Fibroblast of upper back skin (primary cell): ENCODE results near the gene GSTM2.

Source experiments
- DNase-seq: peaks from one replicate; pipeline ENCODE4 v3.0.0-alpha.2; 2013

The GSTM2 gene

GRCh38 chr1:109718495-109718894 lies 50.6 kb downstream of the GSTM2 start:
- DNase-seq: no peak

GRCh38 chr1:109719337-109719837 lies 51.5 kb downstream of the GSTM2 start:
- DNase-seq: peak; percentile 55

- no peak for DNase-seq
Observed at GRCh38 chr1:109721042-109721441, 53.2 kb downstream of the GSTM2 start.

GRCh38 chr1:109721971-109722370 lies 54.1 kb downstream of the GSTM2 start:
- DNase-seq: no peak

- DNase-seq: peak; percentile 53
Observed at GRCh38 chr1:109722908-109723691, 55.2 kb downstream of the GSTM2 start.
